NCI-H510A treated with DMSO at 0.1 percent for 48 hours (cell line): ENCODE results near the gene ZNF474.
A peak's percentile ranks its signal among the peaks of the same experiment; 100 is the strongest.

Source experiments
- DNase-seq: peaks from one replicate; lab custom pipeline; 2025; lab: John Stamatoyannopoulos, UW

Gene ZNF474

DNA sequence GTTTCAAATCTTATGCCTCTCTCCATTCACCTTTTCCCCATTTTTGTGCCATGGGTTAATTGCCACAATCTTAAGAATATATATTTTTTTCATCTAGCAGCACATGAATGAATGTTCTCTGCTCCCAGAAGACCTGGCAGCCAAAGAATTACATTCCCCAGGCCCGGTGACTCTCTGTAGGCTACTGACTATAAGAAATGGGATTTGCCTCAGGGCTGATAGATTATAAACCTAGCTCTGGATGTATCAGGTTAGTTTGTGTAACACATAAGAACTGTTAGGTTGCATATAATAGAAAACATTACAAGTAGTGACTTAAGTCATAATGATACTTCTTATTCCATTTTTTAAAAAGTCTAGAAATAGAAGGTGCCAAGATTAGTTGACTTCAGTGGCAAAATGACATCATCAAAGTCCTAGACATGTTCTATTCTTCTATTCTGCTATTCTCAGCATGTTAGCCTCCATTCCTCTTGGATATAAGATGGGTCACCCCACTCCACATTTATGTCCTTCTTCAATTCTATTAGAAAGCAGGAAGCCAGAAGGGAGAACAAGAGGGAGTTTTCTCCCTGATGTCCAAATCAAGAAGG is 10.9 kb upstream of the ZNF474 start:
- no peak for DNase-seq

DNA sequence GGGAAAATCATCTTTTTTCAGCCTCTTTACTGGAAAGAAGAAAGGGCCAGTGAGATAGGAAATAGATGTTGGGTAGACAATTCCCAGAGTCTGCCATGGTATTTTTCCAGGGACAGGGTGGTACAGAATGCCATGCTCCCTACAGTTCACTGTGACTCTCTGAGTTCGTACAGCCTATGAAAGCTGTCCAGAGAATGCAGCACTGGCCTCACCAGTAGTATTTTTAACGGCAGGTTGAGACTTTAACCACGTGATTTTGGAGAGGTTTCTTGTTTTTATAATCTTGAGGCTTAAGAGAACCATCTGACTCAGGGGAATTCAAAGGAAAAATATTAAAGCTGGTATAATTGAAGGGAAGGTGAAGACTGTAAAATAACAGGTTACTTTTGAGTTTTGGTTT is 10.1 kb upstream of the ZNF474 start:
- no peak for DNase-seq

DNA sequence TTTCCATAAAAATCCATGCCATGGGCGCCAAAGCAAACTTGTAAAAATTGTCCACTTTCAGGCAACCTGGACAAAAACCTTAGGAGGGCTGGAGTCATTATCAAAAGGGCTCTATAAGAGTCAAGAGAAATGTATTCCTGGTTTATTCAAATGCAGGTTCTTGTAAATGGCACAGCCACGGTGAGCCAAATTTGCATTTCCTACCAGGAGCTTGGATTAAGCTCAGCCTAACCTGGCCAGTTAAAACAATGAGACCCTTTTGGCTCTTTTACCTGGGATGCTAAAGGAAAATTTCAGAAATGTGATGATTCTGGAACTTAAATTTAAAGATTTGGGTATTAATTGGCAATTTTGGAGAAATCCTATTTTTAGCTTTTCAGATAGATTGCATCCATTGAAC is 8.9 kb upstream of the ZNF474 start:
- DNase-seq, result no peak

DNA sequence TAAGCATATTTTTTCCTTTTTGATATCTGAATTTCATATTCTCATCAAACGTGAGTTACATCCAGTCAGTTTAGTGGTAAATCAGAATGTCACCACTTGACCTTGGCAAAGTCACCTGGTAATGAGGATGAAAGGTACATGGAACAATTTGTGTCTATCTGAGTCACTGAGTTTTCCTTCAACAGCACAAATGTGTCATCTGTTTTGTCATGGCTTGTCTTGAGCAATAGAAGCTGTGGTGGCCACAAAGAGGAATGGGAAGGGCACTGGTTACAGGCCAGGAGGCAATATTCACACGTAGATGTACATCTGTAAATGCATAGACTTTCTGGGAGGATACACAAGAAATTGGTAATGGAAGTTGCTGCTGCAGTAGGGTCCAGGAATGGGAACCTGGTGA is 8.4 kb upstream of the ZNF474 start:
- no peak for DNase-seq

DNA sequence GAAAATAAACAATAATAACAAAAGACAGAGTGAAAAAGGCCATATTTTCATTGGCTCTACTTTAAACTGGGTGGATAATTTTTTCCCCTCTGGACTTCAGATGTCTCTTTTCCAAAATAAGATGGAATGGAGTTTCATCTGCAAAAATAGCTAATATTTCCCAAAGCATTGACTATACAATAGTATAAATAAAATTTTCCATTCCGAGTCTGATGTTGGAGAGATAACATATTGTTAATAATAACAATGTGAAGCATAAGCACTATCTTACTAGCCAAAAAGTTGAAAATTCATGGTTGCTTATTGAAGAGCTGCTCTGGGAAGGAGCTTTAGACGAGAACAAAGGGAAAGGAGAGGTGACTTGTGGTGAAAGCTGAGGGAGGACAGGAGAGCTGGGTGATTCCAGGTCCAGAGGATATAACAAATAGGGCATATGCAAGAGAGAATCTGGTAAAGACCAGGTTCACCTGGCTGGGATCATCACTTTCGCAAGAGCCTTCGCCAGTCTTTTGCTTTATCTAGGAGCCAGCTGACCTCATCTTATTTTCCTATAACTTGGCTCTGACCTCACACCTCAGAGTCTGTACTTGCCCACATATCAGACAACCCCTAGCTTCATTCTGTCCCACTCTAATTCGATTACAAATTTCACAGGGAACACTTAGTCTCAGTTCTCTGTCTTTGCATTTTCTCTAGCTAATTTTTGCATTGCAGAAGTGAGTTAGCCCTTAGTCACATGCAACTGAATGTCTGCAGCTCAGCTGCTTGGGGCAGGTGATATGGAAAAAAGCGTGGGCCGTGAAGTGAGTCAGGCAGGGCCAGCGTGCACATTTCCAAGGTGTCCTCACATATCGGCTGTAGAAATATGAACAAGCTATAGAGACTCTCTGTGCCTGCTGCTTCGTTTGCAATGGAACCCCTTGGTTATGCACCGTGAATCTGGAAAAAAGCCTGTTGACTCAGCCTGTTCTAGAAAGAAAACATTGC is 7.6 kb upstream of the ZNF474 start:
- DNase-seq, result no peak

DNA sequence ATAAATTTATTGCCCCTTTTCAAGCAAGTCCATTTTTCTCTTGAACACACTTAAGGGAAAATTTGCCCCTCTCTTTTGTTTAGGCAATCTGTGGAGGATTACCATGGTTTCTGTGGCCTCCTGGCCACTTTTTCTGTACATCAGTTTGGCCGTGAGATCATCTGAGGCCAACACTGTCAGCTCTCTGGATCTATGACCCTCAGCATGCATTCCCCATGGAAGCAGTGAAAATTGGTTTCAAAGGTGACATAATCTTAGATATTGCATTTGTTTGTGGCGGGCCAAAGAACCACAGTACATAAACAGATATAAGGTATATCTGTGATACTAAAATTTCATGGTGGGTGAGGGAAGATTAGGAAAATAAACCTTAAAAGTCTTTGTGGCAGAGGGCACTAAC is 4.6 kb upstream of the ZNF474 start:
- no peak for DNase-seq

DNA sequence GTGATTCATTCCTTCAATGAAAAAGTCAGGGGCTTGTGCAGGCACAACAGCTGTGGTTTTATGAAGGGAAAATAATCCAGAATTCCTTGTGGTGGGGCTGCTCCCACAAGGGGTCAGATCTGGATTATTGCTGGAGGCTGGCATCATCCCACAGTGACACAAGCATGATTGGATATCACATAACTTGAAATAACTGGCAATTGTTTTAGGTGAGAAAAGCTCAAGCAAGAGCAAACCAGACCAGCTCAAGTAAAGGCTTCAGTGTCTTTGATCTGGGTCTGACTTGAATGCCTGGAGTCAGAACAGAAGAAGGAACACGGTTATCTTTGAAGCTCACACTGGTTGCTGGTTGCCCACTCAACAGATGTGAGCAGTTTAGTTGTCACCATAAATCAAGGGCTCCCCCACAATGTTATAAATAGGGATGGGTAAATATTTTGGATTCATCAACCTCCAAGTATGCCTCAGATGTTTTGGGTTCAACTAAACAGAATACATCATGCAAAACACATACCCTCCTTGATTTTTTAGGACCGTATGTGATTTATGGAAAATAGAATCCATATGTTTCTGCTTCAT is 3.1 kb upstream of the ZNF474 start:
- DNase-seq, result no peak

DNA sequence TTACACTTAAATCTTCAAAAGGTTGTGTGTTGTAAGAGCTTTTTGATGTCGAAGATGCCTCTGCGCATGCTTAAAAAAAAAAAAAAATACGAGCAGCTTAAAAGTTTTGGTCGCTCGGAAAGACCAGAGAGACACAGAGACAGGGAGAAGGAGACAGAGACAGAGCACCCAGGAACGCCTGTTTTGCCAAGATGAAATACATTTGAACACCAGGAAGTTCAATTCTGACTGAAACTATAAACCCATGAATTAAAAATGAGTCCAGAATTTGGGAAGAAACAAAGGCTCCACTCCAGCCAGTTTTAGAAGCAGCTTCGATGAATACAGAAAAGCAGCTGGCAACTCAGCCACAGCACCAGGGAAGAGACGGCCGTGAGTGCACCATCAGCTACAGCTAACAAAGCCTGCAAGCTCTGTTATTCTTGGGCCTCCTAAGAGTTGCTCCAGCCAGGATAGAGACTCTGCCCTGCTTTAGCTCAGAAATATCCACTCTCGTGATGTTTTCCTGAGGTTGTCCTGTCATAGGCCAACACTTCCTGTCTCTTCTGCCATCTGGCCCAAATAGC is 2.5 kb upstream of the ZNF474 start:
- no peak for DNase-seq

DNA sequence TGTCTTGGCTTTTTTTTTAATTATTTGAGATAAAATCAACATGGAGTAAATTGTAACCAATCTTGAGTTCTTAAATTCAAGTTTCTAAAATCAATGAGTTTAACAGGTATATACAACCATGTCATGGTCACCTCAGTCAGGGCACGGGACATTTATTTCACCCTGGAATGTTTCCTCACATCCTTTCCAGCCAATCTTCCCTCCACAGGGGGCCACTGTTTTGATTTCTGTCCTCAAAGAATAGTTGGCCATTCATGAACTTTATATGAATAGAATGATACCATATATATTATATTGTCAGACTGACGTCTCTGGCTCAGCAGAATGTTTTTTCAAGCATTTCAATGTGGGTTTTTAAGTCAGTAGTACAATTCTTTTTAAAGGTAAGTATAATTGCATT is 806 bp downstream of the ZNF474 start:
- no peak for DNase-seq

DNA sequence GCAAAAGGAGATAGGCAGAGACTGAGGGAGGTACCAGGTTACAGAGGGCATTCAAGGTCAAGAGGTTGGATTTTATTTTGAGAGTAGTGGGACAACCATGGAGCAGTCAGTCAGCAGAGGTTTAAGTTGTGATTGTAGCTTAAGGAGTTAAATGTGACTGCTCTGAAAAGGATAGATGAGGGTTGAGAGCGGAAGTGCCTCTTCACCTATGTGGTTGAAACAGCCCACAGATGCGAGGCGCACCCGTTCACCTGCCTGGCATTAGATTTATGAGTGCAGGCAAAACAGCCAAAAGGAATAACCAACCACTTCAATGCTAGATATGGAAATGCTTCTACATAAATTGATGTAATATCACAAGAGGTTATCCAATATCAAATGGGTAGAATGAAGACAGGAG is 8.4 kb downstream of the ZNF474 start:
- DNase-seq, result peak; percentile 30

DNA sequence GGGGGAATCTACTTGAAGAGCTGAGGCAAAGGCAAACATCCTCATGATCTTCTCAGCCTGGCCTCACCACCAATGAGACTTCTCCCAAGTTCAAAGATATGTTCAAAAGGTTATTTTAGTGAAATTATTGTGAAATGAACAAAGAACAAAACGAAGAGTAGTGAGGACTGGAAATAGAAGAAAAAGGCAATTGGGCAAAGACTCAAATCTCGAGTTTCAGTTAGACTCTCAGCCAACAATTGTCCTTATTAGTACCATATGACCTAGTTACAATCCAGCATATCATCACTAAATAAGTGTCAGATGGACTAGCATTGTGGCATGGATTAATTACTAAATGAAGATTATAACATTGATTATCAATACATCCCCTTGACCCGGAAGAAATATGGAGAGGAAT is 9.0 kb downstream of the ZNF474 start:
- no peak for DNase-seq

DNA sequence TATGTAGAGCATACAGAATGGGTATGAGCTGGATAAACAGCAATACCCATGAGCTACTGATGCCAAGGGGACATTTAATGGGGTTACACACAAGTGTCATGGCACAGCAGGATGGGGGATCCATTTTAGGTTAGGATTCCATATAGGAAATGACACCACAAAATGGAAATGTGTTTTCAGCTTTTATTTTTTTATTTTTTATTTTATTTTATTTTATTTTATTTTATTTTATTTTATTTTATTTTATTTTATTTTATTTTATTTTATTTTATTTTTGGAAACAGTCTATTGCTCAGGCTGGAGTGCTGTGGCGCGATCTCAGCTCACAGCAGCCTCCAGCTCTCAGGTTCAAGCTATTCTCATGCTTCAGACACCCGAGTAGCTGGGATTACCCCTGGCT is 11.6 kb downstream of the ZNF474 start:
- DNase-seq, result no peak

DNA sequence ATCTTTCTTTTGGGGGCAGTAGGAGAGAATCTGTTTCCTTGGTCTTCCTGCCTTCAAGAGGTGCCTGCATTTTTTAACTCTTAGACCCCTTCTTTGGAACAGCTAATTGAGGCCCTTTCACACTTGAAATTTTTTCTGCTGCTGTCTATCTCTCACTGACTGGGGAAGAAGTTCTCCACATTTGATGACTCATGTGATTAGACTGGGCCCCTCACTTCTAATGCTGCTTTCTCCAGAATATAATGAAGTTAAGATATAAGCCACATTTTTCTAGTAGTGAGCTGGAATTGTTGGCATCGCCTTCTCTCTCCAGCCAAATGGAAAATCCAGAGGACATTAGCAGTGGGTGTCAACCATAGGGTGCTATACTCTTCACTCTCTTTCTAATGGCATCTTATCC is 12.4 kb downstream of the ZNF474 start:
- no peak for DNase-seq

DNA sequence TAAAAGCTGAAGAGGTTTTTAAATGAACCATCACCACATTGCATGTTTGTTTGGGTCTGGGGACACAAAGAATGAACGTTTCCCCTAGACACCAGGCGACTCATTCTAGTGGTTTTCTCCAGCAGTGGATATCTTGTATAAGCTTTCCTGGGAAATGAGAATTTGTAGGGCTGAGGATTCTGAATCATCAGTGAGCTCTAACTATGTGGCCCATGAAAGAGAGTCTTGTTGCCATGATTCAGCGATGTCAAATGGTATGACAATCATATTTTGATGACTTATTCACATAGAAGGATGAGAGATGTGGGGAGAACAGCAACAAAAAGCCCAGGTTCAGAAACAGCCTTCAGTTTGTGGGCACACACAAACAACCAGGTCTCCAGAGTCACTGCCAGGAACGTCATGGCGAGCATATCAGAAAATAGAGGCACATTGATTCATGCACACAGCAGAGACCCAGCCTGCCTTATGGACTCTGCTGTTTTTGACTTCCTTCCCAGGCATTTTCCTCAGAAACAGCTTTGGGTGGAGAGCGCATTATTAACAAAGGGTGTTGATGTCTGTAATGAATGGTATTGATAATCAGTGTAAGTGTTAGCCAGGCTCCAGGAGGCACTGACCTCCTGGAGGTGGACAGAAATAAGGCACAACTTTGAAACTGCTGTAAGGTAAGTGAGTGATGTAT is 13.3 kb downstream of the ZNF474 start:
- no peak for DNase-seq

DNA sequence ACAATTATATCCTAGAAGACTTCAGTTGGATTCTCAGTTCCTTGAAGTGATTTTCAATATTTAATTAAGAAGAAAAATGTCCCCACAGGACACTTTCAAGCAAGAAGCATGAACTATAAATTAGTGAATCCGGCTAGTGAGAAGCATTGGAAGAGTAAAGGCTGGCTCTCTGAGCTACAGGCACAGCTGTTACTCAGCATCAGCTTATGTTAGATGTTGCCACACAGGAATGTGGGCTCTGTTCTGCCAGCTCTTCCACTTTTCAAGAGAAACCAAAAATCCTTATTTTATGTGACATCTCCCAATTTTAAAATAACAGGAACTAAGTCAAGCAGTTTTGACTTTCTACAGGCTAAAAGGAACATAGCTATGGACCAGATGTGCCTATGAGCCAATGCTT is 14.9 kb downstream of the ZNF474 start:
- DNase-seq, result no peak

DNA sequence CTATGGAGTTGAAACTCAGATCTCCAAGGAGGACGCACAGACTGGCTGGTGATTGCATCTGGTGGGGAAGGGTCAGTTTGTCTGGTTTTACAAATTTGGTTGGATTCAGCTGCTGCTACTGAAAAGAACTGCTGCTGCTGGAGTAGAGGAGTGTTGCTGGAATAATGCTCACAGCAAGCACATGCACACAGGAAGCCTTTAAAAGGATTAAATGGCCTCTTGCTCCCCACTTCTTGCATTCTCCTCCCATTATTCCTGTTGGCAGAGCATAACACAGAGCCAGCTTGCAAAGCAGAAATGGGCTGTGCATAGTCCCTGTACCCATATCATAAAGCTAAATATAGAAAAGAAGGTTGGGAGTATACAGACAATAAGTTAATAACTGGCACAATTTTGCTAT is 16.6 kb downstream of the ZNF474 start:
- DNase-seq, result no peak

DNA sequence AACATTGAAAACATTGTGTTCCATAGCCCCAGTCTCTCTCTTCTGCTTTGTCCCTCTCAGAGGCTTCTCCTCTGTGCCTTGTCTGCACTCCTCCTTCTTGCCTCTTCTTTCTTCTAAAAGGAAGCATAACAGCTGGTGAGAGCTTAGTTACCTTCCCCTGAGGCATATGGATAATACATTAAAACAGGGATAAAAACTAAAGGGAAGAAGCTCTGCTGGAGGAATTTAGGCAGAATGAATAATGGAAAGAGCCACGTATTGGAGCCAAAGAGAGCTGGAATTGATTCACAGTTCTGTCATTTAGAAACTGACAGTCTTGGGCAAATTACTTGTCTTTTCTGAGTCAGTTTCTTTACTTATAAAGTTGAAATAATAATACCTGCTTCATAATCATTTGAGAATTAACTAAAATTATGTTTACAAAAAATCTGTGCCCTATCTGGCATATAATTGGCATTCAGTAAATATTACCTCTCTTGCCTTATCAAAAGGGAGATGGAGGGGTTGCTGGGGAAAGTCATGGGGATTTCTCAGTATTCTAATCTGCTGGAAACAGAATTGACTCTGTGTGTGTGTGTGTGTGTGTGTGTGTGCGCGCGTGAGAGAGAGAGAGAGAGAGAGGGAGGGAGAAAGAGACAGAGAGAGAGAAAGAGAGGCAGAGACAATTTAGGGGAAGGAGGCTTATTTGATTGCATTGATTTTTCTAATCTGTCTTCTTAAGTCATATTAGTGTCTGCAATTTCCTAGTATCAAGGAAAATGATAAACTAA is 20.2 kb downstream of the ZNF474 start:
- no peak for DNase-seq

DNA sequence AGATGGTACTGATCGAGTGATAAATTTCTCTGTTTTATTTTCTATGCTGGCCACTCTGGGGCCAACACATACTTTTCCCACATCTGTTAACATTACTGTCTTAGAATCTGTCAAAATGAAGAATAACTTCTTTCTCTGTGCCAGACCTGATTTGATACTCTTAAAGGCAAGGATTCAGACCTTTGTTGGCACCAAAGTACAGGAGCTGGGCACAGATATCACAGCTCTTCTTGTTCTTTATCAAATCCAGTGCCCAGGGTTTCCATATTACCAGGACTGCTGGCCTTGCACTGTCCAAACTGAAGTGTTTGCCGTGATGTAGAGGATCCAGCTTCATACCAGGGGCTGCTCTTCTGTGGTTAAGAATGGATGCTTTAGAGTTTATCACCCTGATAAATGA is 20.9 kb downstream of the ZNF474 start:
- DNase-seq, result no peak

DNA sequence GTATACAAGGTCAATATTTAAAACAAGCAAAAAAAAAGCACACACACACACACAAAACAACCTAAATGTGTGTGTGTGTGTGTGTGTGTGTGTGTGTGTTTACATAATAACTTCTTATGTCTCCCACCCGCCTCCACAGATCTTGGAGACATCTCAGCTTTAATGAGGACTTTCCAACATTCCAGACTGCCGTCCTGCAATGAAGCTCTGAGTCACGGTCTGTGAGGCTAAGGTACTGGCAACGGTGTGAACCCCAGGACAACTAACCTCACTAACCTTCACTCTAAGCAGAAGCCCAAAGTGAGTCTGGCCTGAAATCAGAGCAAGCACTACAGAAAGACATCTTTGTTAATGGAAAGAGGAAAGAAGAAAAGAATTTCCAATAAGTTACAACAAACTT is 22.3 kb downstream of the ZNF474 start:
- no peak for DNase-seq

DNA sequence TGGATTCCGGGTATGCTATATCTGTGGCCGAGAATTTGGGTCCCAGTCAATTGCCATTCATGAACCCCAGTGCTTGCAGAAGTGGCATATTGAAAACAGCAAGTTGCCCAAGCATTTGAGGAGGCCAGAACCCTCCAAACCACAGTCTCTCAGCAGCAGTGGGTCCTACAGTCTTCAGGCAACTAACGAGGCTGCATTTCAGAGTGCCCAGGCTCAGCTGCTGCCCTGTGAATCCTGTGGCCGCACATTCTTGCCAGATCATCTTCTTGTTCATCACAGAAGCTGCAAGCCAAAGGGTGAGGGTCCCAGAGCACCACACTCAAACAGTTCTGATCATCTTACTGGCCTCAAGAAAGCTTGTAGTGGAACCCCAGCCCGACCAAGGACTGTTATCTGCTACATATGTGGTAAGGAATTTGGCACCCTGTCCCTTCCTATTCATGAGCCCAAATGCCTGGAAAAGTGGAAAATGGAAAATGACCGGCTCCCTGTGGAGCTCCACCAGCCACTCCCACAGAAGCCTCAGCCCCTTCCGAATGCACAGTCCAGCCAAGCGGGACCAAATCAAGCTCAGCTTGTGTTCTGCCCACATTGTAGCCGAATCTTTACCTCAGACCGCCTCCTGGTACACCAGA is 23.0 kb downstream of the ZNF474 start:
- no peak for DNase-seq

DNA sequence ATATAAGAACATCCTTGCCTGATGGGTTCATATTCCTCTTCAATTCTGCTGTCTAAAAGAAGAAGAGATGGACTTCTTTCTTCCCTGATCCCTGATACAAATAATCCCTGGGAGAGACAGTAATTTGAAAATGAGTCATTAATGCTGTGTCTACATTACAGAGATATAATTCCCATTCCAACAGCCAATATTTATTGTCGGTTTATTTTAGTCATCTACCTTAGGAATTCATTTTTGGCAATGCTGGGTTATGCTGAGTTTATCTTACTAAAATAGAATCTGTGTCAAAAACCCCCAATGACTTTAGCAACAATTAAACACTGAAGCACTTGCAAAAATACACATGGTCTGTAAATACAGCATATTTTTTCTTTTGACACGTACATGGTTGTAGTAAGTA is 23.9 kb downstream of the ZNF474 start:
- no peak for DNase-seq
